OCI-LY1 (cell line): Measurements from ENCODE around the gene ARMC3.

ENCODE experiments used
- H2AFZ ChIP-seq: fragments of 200-600 bp; sonication (generic), shearing (Covaris generic); 2 replicates; pipeline ENCODE4 v1.6.0; 2014; ENCODE audit warnings: antibody characterized with exemption, mild to moderate bottlenecking, low read length
- H3F3A ChIP-seq: fragments of 200-600 bp; sonication (generic), shearing (Covaris generic); 2 replicates; pipeline ENCODE4 v1.6.0; 2014; ENCODE audit warnings: mild to moderate bottlenecking, antibody characterized with exemption, low read length, moderate library complexity; ENCODE audit not compliant: insufficient read depth
- H3K27ac ChIP-seq: fragments of 200-600 bp; sonication (generic); 2 replicates; pipeline ENCODE4 v1.5.1; 2014; ENCODE audit warnings: low read length, mixed run types, mild to moderate bottlenecking, low read depth; ENCODE audit not compliant: poor library complexity, severe bottlenecking
- H3K27me3 ChIP-seq: fragments of 200-600 bp; sonication (generic); 2 replicates; pipeline ENCODE4 v1.6.0; 2014; ENCODE audit warnings: antibody characterized with exemption, mild to moderate bottlenecking, low read length, moderate library complexity; ENCODE audit not compliant: insufficient read depth
- H3K36me3 ChIP-seq: fragments of 200-600 bp; sonication (generic); 2 replicates; pipeline ENCODE4 v1.6.1; 2014; ENCODE audit warnings: mild to moderate bottlenecking, antibody characterized with exemption, low read length, moderate library complexity, mixed read lengths; ENCODE audit not compliant: insufficient read depth
- H3K4me1 ChIP-seq: fragments of 200-600 bp; sonication (generic); 2 replicates; pipeline ENCODE4 v1.5.1; 2014; ENCODE audit warnings: mild to moderate bottlenecking, low read length, moderate library complexity; ENCODE audit not compliant: insufficient read depth, severe bottlenecking
- H3K4me2 ChIP-seq: fragments of 200-600 bp; sonication (generic), shearing (Covaris generic); 2 replicates; pipeline ENCODE4 v1.6.1; 2014; ENCODE audit warnings: low read length
- H3K4me3 ChIP-seq: fragments of 200-600 bp; sonication (generic); 2 replicates; pipeline ENCODE4 v1.5.1; 2014; ENCODE audit warnings: low read length, low read depth, mild to moderate bottlenecking, mixed read lengths; ENCODE audit not compliant: poor library complexity, severe bottlenecking
- H3K79me2 ChIP-seq: fragments of 200-600 bp; shearing (Covaris generic); 2 replicates; pipeline ENCODE4 v1.6.1; 2016; ENCODE audit warnings: mixed run types, low read length, mixed read lengths; ENCODE audit not compliant: insufficient read depth
- H3K9ac ChIP-seq: fragments of 200-600 bp; sonication (generic), shearing (Covaris generic); 2 replicates; pipeline ENCODE4 v1.6.1; 2014; ENCODE audit warnings: mild to moderate bottlenecking, low read length, mixed read lengths
- H3K9me2 ChIP-seq: fragments of 200-600 bp; sonication (generic), shearing (Covaris generic); 2 replicates; pipeline ENCODE4 v1.6.1; 2014; ENCODE audit warnings: low read depth, mild to moderate bottlenecking, low read length, mixed read lengths
- H3K9me3 ChIP-seq: fragments of 200-600 bp; shearing (Covaris generic); 2 replicates; pipeline ENCODE4 v1.6.1; 2014; ENCODE audit warnings: low read length, mixed read lengths
- H4K20me1 ChIP-seq: fragments of 200-600 bp; sonication (generic), shearing (Covaris generic); 2 replicates; pipeline ENCODE4 v1.6.0; 2016; ENCODE audit warnings: mild to moderate bottlenecking, low read length; ENCODE audit not compliant: insufficient read depth
- EZH2 ChIP-seq: fragments of 200-600 bp; sonication (generic), shearing (Covaris generic); IDR thresholded peaks from 2 replicates; pipeline ENCODE4 v1.8.0; 2017; ENCODE audit warnings: borderline replicate concordance, mixed run types, mild to moderate bottlenecking, antibody characterized with exemption, low read length, moderate library complexity, mixed read lengths
- TF ChIP-seq, protein P1 (sequence below): fragments of 200-600 bp; sonication (generic), shearing (Covaris generic); IDR thresholded peaks from 2 replicates; pipeline ENCODE4 v1.5.1; 2017; ENCODE audit warnings: mild to moderate bottlenecking, antibody characterized with exemption, low read length, moderate library complexity, mixed read lengths

ARMC3 gene

DNA sequence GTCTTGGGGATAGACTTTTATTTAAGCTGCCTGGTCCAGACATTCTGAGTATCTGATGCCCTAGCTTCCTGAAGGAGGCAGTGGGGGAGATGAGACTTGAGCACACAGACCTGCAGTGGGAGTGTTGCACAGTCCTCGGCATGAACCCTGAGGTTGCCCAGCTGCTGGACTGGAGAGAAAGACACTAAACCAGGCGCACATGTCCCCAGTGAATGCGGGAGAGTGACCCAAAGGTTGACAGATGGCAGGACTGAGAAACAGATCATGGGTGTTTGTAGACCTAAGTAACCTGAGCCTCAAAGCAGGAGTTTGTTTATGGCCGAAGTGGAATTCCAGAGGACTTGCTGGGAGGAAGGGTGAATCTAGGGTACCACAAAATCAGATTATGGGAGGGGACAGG lies 151.8 kb downstream of the ARMC3 start:
- no peaks in the 10 kb centered on the region for H3F3A ChIP-seq
- H3K4me3 ChIP-seq, result no peak overlapping the region
- TF ChIP-seq EZH2, result no peak
- TF ChIP-seq, protein P1, sequence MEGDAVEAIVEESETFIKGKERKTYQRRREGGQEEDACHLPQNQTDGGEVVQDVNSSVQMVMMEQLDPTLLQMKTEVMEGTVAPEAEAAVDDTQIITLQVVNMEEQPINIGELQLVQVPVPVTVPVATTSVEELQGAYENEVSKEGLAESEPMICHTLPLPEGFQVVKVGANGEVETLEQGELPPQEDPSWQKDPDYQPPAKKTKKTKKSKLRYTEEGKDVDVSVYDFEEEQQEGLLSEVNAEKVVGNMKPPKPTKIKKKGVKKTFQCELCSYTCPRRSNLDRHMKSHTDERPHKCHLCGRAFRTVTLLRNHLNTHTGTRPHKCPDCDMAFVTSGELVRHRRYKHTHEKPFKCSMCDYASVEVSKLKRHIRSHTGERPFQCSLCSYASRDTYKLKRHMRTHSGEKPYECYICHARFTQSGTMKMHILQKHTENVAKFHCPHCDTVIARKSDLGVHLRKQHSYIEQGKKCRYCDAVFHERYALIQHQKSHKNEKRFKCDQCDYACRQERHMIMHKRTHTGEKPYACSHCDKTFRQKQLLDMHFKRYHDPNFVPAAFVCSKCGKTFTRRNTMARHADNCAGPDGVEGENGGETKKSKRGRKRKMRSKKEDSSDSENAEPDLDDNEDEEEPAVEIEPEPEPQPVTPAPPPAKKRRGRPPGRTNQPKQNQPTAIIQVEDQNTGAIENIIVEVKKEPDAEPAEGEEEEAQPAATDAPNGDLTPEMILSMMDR, result no peak
- H3K9ac ChIP-seq, result no peak overlapping the region
- no peaks in the 10 kb centered on the region for H3K79me2 ChIP-seq
- H3K27ac ChIP-seq, result no peak overlapping the region
- no peaks in the 10 kb centered on the region for H3K9me3 ChIP-seq
- H3K36me3 ChIP-seq, result no peaks in the 10 kb centered on the region
- H2AFZ ChIP-seq, result no peak overlapping the region
- no peaks in the 10 kb centered on the region for H3K27me3 ChIP-seq
- H3K4me2 ChIP-seq, result no peak overlapping the region
- no peaks in the 10 kb centered on the region for H3K4me1 ChIP-seq
- no peaks in the 10 kb centered on the region for H4K20me1 ChIP-seq
- no peaks in the 10 kb centered on the region for H3K9me2 ChIP-seq

DNA sequence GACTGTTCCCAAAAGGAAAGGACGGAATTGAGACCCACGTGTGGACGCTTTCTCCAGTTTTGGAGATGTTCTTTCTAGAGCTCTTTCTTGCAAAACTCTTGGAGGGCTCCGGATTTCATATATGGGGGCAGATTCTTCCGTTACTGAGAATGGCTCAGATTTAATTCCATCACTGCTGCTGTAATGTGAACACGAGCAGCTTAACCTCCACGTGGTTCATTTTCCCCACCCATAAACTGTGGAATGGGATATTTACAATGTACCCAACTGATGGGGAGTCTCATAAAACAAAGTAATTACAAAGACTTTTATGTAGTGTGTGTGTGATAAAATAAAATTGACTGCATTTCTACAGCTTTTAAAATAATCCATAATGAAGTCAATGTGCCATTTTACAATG lies 152.4 kb downstream of the ARMC3 start:
- no peaks in the 10 kb centered on the region for H3K9me3 ChIP-seq
- H3K9me2 ChIP-seq, result no peaks in the 10 kb centered on the region
- H3K4me1 ChIP-seq, result no peaks in the 10 kb centered on the region
- H4K20me1 ChIP-seq, result no peaks in the 10 kb centered on the region
- no peak overlapping the region for H3K27ac ChIP-seq
- no peak overlapping the region for H3K4me3 ChIP-seq
- H3K79me2 ChIP-seq, result no peaks in the 10 kb centered on the region
- no peaks in the 10 kb centered on the region for H3K36me3 ChIP-seq
- TF ChIP-seq, protein P1, result no peak
- no peak for TF ChIP-seq EZH2
- no peaks in the 10 kb centered on the region for H3K27me3 ChIP-seq
- no peak overlapping the region for H3K4me2 ChIP-seq
- no peak overlapping the region for H3K9ac ChIP-seq
- no peaks in the 10 kb centered on the region for H3F3A ChIP-seq
- no peak overlapping the region for H2AFZ ChIP-seq

DNA sequence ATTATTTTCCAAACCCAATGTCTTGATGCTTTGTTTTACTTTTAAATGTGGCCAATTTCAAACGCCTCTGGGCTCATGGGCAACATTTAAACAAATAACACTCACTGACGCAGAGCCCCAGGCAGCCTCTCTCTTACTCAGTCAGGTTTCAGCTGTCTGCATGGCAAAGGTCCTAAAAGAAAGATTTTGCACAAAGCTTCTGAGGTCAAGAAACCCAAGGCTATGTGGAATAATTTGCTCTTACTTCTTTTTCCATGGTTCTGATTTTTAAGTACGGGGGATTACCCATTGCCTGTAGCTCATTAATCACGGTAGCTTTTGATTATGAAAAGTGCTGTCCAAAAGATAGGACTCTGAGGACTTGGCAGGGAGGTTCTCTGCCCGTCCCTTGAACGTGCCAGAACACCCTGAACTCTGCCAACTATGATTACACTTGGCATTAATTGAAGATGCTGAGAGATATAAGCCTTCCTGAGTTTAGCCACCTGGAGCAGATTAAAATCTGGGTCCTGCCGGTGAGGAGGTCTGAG lies 153.4 kb downstream of the ARMC3 start:
- H3F3A ChIP-seq, result no peaks in the 10 kb centered on the region
- H3K36me3 ChIP-seq, result no peaks in the 10 kb centered on the region
- no peaks in the 10 kb centered on the region for H3K4me1 ChIP-seq
- H3K27ac ChIP-seq, result no peak overlapping the region
- TF ChIP-seq, protein P1, result no peak
- TF ChIP-seq EZH2, result no peak
- no peak overlapping the region for H3K4me3 ChIP-seq
- no peaks in the 10 kb centered on the region for H3K27me3 ChIP-seq
- H3K9ac ChIP-seq, result no peak overlapping the region
- H3K4me2 ChIP-seq, result no peak overlapping the region
- no peaks in the 10 kb centered on the region for H3K9me3 ChIP-seq
- H4K20me1 ChIP-seq, result no peaks in the 10 kb centered on the region
- H2AFZ ChIP-seq, result no peak overlapping the region
- no peaks in the 10 kb centered on the region for H3K9me2 ChIP-seq
- H3K79me2 ChIP-seq, result no peaks in the 10 kb centered on the region
